ENCODE measurements around the gene GAPDHS. TPM values are rescaled to one million over a fixed set of nuclear protein-coding genes. Genes with fewer than 3 reads are reported as not detected.
A peak's percentile ranks its signal among the peaks of the same experiment; 100 is the strongest.

The GAPDHS gene
- not detected for total RNA-seq
- long read RNA-seq, result 0 reads

DNA sequence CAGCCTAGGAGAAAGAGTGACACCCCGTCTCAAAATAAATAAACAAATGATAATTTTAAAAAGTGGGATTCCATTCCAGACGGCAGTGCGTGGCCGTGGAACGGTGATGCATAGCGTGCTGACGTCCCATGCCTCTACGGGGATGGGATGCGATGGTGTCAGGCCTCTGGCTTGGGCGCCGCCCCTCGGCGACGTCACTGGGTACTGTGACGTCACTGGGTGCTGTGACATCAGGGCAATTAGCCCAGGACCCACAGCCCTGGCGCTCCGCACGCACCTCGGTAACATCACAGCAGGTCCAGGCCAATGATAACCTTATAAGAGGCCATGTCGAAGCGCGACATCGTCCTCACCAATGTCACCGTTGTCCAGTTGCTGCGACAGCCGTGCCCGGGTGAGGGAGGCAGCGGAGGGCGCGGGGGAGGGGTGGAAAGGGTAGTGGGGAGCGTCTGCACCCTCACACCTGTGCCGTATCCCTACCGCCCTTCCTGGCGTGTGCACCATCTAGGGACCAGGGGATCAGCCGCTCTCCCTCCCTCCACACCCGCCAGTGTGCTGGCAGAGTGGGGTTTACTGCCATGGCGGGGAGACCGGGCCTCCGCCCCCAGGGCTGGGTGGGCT is at the start of gene GAPDHS:
Gene GAPDHS (plus strand): TSS at position 256 of the 621 bp plus-strand sequence. CDS start 72 bp downstream, at position 328.
- no peak for DNase-seq
- intact Hi-C loops (cut with DNase I, micrococcal nuclease), result no loop called here
- ATAC-seq, result peak; percentile 18

DNA sequence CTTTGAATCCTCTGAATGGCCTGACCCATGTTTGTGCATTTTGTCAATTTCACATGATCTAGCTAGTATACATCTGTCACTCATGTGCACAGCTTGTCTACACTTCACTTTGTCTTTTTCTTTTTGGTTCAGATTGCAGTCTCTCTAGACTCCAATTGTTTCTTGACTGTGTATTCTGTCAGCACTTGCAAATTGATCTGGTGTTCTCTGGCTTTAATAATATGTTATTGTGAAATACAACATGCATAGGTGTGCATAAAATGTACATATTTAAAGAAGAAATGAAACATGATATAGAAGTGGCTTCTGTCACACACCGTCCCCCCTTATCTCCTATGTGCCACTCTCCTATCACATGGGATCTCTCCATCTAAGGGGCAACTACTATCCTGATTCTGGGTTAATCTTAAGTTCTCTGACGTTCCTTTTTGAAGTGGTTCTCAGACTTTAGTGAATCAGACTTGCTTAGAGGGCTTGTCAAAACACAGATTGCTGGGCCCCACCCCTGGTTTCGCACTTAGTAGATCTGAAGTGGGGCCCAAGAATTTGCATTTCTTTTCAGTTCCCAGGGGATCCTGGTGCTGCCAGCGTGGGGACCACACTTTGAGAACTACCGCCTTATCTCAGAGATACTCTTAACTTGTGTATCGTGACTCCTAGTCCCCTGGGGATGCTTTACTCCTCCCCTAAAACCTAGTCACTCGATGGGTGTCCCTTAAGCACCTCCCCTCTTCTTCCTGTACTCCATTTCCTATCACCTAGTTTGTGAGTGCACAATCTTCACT is 48.8 kb upstream of the GAPDHS start:
- intact Hi-C loops (cut with DNase I, micrococcal nuclease), result no loop called here
- no peak for DNase-seq
- no peak for ATAC-seq

DNA sequence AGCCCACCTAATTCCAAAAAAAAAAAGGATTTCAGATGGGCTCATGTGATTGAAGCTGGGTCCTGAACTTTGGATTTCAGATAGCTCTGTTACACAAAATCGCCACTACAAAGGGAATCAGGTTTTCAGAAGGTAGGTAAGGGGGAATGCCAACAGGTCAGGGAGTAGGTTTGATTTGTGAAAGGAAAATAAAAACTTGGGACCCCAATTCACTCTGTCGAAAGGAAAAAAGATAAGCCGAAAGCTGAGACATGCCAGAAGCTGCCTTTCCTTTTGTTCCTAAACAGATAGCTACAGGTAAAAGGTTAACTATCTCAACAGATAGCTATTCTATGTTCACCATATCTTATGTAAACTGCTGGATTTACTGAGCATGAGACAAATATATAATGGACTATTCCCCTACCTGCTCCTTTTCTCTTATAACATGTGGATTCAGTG is 47.0 kb upstream of the GAPDHS start:
- peak; percentile 45 for ATAC-seq
- no peak for DNase-seq

DNA sequence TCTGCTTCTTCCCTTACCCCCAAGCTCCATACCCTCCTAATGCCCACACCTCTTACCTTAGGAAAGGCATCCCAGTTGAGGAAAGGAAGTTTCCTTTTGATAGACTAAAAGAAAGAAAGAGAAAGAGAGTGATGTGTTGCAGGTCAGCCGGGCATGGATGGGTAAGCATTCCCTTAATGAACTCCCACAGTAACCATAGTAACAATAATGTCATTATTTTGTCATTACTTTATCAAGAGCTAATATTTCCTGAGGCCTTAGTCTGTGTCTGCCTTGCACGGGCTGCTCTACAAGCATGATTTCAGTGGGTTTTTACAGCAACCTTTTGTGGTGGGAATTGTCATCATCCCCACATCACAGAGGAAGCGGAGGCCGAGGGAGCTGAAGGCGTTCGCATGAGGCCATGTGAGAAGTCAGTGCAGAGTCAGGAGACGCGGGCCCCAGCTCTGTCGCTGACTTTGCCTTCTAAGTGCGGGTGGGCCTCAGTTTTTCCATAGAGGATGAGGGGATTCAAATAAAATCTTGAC is 45.5 kb upstream of the GAPDHS start:
- ATAC-seq (no peak), DNase-seq (no peak)
- intact Hi-C loops (cut with DNase I, micrococcal nuclease), result no loop called here

More for the DNA sequence above, 47.0 kb upstream of the GAPDHS start:
- intact Hi-C loops (cut with DNase I, micrococcal nuclease), result no loop called here

DNA sequence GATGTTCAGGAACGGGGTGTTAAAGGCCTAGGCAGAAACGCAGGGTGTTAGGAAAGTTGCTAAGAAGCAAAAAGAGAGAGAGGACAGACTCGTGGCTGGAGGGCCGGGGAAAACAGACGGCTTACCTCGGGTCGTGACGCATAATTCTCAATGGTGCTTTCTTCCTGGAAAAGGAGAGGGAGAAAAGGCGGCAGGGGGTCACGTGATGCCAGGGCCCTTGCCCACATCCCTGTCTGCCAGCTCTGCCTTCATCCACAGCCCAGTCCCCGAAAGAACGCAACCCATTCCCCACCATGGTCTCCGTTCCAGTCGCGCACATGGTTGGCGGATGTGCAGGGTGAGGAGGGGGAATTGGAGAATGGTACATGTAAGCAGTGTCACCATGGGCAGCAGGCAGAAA is 44.6 kb upstream of the GAPDHS start:
- DNase-seq (no peak), ATAC-seq (no peak)
- intact Hi-C loops (cut with DNase I, micrococcal nuclease), result no loop called here

DNA sequence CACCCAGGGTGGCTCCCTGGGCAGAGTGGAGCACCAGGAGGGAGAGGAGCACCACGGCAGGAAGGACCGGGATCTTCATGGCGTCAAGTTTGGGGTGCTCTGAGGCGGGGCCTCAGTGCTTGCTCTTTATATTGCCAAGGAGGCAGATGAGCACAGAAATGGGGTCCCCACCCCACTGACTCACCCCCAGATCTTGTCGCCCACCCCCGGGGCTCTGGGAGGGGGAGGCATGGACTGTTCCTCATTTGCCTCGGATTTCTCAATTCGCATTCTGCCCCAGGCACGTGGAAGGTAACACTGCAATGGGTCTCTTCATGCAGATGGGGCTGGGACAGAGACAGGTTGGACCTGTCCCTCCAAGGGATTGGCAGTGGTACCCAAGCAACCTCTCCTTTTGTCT is 42.9 kb upstream of the GAPDHS start, which contains the start of gene KRTDAP:
Gene KRTDAP (minus strand): TSS at position 101 of the 400 bp plus-strand sequence. CDS start 22 bp downstream, at position 79.
- intact Hi-C loops (cut with DNase I, micrococcal nuclease), result loop anchor here (5.0 to 10.0 kb wide), 2 partner anchors 136 to 138 kb away; partner anchors contain the start of gene FFAR3 (in 1 of the 2)
- ATAC-seq (no peak), DNase-seq (no peak)

DNA sequence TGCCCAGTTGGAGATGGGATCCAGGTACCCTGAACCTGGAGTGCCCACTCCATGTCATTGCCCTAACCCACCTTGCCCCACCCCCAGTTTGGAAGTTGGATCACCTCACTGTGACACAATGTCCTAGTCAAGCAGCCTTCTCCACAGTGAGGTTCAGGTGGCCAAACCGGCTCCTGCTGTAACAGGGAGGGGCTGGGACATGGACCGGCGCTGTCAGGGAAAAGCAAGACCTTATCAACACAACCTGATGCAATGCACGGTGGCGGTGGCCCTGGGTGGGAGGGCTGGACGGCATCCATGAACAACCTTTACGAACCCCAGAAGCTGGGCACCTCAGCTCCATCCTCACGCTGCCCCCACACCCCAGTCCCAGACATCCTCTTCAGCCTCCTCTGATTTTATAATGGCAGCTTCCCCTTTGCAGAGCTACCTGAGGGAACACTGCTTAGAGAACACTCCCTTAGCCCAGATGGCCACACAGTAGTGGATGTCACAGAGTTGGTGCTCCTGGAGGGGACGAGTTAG is 41.4 kb upstream of the GAPDHS start:
- no peak for DNase-seq
- ATAC-seq, result no peak
- intact Hi-C loops (cut with DNase I, micrococcal nuclease), result loop anchor here (5.0 to 10.0 kb wide), 2 partner anchors 137 to 140 kb away; partner anchors contain the start of gene FFAR3 (in 1 of the 2)

DNA sequence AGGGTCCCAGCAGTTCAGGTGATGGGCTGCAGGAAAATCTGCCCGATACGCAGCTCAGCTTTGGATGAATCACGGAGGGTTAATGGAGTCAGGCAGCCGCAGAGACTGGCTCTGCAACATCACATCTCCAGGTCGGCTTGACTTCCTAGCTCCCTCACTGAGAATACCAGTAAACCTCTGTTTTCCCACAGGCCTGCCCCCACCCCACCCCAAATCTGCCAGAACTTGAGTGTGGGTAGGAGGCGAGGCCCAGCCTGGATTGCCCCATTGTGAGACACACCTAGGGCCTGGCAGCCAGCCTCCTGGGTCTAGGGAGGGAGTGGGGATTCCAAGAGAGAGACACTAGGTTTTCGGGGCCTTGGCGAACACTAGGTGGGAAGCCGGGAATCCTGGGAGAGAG is 39.3 kb upstream of the GAPDHS start:
- intact Hi-C loops (cut with DNase I, micrococcal nuclease), result loop anchor here (5.0 to 10.0 kb wide), 2 partner anchors 139 to 142 kb away; partner anchors contain the start of gene FFAR3 (in 1 of the 2)
- ATAC-seq, result no peak
- DNase-seq, result no peak

DNA sequence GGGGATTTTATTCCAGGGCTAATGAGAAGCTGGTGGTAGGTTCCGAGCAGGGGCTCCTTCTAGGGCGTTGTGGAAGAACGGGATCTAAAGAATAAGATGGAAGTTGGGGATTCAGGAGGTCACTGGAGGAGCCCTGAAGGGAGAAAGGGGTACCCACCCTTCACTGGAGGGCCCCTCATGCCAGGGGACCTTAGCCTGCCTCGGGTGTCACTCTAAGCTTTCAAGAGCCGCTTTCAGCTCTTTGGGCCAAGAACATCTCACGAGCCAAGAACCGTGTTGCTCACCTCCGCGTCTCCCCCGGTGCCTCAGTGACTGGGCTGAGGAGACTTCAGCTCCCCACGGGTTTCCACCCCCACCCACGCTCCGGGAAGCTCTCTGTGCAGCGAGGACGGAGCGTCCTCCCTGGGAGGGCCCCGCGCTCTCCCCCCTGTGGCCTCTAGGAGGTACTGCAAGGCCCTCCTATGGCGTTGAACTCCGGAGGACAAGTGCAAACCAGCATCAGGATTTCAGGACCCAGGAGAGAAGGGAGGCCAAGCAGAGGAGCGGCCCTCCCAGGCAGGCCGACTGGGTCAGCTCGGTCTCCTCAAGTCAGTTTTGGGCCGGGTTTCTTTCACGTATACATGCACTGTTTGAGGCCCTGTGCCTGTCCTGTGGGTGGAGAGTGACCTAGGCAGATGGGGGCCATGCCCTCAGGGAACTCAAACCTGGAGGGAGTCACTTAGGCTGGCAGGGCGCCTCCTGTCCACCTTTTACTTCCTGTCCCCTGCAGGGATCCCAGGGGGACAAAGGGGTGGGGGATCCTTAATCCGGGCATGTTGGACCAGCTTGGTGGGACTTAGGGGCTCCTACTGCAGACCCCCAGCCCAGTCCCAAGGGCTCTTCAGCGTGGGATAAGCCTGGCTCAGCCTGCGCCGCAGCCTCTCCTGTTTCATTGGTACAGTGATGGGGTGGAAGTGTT is 37.9 kb upstream of the GAPDHS start:
- ATAC-seq (peak; percentile 98), DNase-seq (peak; percentile 35 to 64)
- intact Hi-C loops (cut with DNase I, micrococcal nuclease), result loop anchor here in 1 of 2 donors (10.0 kb wide), 1 partner anchor 141 kb away; the partner anchor contains the start of gene FFAR3

DNA sequence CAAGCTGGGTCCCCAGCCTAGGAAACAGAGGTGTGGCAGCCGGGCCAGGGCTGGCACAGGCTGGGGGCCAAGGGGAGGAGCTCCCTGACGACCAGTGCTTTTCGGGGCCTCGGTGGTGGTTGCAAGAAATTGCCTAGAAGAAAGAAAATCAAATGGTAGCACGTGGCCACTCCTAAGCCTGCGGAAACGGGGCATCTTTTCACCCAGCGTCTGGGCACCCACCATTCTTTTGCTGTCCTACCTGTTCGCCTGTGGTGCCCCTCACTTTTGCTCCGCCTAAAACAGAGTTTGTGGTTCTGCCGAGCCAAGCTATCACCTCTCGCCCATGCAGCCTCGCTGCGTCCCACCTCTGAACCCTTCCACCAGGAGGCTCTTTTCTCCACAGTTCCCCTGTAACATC is 35.9 kb upstream of the GAPDHS start:
- intact Hi-C loops (cut with DNase I, micrococcal nuclease), result loop anchor here in 1 of 2 donors (10.0 kb wide), 1 partner anchor 143 kb away; the partner anchor contains the start of gene FFAR3
- DNase-seq (no peak), ATAC-seq (no peak)

DNA sequence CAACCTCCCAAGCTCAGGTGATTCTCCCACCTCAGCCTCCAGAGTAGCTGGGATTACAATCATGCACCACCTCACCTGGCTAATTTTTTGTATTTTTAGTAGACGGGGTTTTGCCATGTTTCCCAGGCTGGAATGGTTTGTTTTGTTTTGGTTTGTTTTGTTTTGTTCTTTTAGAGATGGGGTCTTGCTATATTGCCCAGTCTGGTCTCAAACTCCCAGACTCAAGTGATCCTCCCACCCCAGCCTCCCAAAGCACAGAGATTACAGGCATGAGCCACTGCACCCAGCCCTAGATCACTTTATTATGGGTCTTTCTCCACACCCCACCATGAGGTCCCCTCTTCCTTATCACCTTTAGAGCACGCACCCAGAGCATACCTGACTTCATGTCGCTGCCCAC is 35.0 kb upstream of the GAPDHS start:
- no peak for DNase-seq
- no peak for ATAC-seq
- intact Hi-C loops (cut with DNase I, micrococcal nuclease), result loop anchor here in 1 of 2 donors (10.0 kb wide), 1 partner anchor 143 kb away; the partner anchor contains the start of gene FFAR3

DNA sequence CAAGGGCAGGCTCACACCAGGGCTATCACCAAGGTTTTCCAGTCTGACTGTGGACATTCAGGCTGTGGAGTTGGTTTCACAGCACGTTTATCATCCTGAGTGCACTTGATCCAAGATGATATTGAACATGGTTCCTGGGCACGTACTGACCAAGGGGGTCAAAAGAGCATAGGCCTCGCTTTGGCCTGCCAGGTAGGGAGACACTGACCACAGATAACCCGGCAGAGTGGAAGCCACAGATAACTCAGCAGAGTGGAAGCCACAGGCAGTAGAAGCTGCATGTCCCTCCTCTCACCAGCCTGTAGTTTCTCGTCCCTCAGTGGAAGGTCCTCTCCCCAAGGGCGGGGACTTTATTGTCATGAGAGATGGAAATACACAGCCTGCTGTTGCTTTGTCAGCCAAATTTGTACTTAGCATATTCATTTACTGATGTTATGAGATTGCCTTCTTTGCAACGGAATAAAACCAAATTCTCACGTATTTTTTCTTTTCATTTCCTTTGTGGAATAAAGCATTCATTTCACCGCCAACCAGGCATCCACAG is 34.2 kb upstream of the GAPDHS start:
- intact Hi-C loops (cut with DNase I, micrococcal nuclease), result loop anchor here in 1 of 2 donors (10.0 kb wide), 1 partner anchor 144 kb away; the partner anchor contains the start of gene FFAR3
- no peak for DNase-seq
- ATAC-seq, result no peak

DNA sequence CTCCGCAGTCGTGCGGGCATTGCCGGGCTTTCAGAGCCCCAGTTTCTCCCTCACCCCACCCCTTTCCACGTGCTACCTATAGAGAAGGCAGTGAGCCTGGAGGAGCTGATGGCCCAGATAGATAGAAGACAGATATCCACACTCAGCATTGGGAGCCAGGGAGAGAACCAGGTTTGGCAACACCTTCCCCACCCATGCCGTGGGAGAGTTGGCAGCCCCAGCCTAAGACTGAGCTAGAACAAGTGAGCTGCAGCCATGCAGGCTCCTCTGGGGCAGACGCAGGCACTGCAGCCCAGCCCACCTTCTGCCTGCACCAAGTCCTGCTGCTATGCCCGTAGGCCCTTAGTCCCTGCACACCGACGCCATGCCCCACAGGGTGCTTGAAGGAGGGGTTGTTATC is 32.6 kb upstream of the GAPDHS start:
- DNase-seq (no peak), ATAC-seq (no peak)
- intact Hi-C loops (cut with DNase I, micrococcal nuclease), result no loop called here

DNA sequence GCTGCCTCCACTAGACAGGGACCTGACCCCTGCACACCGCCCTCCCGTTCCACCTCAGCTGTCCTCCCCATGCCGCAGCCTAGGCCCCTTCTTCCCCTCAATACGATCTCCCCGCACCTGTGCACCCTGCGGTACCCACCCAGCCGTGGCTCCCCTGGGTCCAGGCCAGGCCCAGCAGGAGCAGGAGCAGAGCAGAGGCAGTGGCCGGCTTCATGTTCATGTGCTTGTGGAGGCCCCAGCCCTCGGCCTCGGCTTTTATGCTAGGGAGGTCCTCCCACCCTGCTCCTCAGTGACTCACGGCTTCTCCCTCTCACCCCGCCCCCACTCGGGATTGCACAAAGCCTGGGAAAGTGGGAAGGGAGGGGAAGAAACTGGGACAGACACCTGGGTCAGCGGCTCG is 31.6 kb upstream of the GAPDHS start:
- intact Hi-C loops (cut with DNase I, micrococcal nuclease), result no loop called here
- peak in 1 of 2 donors; percentile 18 for DNase-seq
- no peak for ATAC-seq

DNA sequence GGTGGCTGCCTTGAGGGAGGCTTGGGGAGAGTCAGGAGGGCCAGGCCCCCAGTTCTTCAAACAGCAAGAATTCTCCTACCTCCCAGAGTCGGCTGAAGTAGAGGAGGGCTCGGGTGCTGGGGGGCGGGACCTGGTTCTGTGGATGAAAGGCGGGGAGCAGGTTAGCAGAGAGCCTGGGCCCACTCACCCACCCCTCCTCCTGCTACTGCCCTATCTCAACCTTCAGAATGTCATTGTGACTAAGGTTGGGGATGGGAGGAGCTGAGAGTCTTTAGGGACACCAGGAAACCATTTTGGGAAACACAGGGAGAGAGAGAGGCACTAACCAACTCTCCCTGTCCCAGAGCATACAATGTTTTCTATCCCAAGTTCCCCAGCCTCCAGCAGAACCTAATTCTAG is 30.5 kb upstream of the GAPDHS start:
- ATAC-seq, result no peak
- intact Hi-C loops (cut with DNase I, micrococcal nuclease), result no loop called here
- no peak for DNase-seq

DNA sequence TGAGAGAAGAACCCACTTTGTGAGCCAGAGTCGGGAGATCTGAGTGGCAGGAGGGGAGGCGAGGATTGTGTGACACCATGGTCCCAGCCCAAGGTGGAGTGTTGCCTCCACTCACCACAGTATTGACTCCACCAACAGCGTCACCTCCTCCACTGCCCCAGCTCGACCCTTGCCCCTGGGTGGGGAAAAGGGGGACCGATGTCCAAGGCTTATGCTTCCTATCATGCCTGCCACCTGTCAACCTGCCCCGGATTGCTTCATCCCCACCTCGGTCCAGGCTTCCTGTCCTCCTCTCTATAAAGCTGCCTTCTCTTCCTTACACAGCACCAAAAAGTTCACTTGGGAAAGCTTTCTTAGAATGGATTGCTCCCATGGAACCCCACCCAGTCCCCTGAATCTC is 27.2 kb upstream of the GAPDHS start:
- intact Hi-C loops (cut with DNase I, micrococcal nuclease), result no loop called here
- DNase-seq (no peak), ATAC-seq (no peak)

DNA sequence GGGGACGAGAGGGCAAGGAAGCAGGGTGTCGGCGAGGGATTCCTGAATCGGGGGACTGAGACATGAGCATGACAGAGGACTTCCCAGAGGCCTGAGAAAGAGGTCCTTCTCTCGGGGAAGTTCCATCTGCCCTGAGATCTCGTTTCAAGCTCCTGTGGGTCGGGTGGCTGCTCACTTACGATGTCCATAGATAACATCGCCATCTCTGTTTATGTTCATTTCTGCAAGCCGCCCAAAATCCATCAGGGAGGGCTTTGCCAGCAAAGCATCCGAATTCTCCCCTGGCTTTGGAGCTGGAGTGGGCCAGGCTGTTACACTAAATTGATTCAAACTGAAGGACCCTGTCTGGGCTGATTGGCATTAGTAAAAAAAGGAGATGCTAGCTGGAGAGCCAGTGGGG is 25.7 kb upstream of the GAPDHS start:
- intact Hi-C loops (cut with DNase I, micrococcal nuclease), result no loop called here
- DNase-seq (no peak), ATAC-seq (no peak)

DNA sequence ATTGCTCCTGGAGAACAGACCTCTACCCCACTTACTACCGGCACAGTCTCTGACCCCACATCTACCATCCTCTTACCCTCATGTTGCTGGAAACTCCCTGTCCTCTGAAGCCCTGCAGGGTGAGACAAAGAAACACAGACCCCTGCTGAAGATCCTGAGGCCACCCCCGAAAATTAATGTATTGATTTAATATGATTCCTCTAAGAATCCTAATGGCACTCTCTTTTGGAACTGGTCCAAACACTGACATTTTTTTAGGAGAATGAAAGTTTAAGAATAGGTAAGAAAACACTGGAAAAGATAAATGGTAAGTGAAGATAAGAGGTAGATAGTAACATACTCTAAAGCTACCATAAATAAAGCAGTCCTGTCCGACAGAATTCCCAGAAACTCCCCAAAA is 25.1 kb upstream of the GAPDHS start:
- no peak for DNase-seq
- no peak for ATAC-seq
- intact Hi-C loops (cut with DNase I, micrococcal nuclease), result no loop called here

Data from left colon (tissue), 2 donors.